Vagina (tissue), 2 donors: Measurements from ENCODE around the gene RASGRP4.
A peak's percentile ranks its signal among the peaks of the same experiment; 100 is the strongest.

ENCODE experiments used
- CTCF ChIP-seq, 3 experiments: fragments of 450-650 bp in 2 of 3; fragments of 200-600 bp in 1 of 3; sonication (generic) in 1 of 3; IDR thresholded peaks; one replicate each; pipeline ENCODE4 v1.5.1; 2017 to 2019; ENCODE audit warnings: antibody characterized with exemption in 3 of 3, mild to moderate bottlenecking in 2 of 3, moderate library complexity in 2 of 3
- POLR2AphosphoS5 ChIP-seq, 2 donors: sonication (generic); formaldehyde crosslinking; IDR thresholded peaks; one replicate each; pipeline ENCODE4 v1.9.0; 2017; ENCODE audit warnings: antibody characterized with exemption in 2 of 2, mild to moderate bottlenecking in 2 of 2, low read depth in 1 of 2; ENCODE audit not compliant: insufficient read depth in 1 of 2

- peak; percentile 97 to 98 for TF ChIP-seq POLR2AphosphoS5 (IDR thresholded peaks at IDR 0.05; ENCODE audit: insufficient read depth in 1 of 2, low read depth in 1 of 2)
- TF ChIP-seq CTCF (IDR thresholded peaks at IDR 0.05), result no peak
Measured at GRCh38 chr19:38374332-38375097, 51.5 kb downstream of the RASGRP4 start, which contains the start of gene PSMD8.
